ENCODE data around the gene MPZL1. TPM values are rescaled to one million over a fixed set of nuclear protein-coding genes. Genes with fewer than 3 reads are reported as not detected.

MPZL1 gene
- total and polyA plus RNA-seq, 2 of the 8 experiments (the other 6 are each of a cell fraction or from before 2014, with no cell fraction given) = 37.8 to 120 TPM

DNA sequence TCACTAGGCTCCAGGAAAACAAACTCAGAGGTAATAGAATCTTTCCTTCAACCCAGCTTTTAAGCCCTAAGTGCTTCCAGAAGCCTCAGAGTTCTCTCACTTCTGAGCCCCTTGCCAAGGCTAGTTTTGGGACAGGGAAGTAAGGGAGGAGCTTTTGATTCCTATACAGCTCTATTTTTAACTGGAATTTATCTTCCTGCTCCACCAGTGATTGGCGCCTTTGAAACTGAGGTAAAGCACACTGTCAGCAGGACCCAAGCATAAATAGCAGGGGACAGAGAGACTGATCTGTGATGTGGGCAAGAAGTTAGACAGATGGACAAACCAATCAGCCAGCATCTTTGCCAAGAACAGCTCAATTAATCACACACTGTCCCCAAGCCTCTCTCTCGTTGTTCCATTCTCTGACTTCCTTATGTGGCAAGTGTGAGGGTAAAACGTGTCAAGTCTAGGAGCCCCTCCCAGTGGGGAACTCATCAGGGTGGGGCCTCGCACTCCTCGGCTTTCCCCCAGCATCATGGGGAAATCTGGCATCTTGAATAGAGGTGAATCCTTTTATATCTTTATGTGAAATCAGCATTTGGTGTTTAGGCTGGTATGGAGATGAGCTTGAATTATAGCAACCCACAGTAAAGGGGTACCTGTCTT, 40.2 kb upstream of the MPZL1 start (continued):
- TF ChIP-seq, protein P1, sequence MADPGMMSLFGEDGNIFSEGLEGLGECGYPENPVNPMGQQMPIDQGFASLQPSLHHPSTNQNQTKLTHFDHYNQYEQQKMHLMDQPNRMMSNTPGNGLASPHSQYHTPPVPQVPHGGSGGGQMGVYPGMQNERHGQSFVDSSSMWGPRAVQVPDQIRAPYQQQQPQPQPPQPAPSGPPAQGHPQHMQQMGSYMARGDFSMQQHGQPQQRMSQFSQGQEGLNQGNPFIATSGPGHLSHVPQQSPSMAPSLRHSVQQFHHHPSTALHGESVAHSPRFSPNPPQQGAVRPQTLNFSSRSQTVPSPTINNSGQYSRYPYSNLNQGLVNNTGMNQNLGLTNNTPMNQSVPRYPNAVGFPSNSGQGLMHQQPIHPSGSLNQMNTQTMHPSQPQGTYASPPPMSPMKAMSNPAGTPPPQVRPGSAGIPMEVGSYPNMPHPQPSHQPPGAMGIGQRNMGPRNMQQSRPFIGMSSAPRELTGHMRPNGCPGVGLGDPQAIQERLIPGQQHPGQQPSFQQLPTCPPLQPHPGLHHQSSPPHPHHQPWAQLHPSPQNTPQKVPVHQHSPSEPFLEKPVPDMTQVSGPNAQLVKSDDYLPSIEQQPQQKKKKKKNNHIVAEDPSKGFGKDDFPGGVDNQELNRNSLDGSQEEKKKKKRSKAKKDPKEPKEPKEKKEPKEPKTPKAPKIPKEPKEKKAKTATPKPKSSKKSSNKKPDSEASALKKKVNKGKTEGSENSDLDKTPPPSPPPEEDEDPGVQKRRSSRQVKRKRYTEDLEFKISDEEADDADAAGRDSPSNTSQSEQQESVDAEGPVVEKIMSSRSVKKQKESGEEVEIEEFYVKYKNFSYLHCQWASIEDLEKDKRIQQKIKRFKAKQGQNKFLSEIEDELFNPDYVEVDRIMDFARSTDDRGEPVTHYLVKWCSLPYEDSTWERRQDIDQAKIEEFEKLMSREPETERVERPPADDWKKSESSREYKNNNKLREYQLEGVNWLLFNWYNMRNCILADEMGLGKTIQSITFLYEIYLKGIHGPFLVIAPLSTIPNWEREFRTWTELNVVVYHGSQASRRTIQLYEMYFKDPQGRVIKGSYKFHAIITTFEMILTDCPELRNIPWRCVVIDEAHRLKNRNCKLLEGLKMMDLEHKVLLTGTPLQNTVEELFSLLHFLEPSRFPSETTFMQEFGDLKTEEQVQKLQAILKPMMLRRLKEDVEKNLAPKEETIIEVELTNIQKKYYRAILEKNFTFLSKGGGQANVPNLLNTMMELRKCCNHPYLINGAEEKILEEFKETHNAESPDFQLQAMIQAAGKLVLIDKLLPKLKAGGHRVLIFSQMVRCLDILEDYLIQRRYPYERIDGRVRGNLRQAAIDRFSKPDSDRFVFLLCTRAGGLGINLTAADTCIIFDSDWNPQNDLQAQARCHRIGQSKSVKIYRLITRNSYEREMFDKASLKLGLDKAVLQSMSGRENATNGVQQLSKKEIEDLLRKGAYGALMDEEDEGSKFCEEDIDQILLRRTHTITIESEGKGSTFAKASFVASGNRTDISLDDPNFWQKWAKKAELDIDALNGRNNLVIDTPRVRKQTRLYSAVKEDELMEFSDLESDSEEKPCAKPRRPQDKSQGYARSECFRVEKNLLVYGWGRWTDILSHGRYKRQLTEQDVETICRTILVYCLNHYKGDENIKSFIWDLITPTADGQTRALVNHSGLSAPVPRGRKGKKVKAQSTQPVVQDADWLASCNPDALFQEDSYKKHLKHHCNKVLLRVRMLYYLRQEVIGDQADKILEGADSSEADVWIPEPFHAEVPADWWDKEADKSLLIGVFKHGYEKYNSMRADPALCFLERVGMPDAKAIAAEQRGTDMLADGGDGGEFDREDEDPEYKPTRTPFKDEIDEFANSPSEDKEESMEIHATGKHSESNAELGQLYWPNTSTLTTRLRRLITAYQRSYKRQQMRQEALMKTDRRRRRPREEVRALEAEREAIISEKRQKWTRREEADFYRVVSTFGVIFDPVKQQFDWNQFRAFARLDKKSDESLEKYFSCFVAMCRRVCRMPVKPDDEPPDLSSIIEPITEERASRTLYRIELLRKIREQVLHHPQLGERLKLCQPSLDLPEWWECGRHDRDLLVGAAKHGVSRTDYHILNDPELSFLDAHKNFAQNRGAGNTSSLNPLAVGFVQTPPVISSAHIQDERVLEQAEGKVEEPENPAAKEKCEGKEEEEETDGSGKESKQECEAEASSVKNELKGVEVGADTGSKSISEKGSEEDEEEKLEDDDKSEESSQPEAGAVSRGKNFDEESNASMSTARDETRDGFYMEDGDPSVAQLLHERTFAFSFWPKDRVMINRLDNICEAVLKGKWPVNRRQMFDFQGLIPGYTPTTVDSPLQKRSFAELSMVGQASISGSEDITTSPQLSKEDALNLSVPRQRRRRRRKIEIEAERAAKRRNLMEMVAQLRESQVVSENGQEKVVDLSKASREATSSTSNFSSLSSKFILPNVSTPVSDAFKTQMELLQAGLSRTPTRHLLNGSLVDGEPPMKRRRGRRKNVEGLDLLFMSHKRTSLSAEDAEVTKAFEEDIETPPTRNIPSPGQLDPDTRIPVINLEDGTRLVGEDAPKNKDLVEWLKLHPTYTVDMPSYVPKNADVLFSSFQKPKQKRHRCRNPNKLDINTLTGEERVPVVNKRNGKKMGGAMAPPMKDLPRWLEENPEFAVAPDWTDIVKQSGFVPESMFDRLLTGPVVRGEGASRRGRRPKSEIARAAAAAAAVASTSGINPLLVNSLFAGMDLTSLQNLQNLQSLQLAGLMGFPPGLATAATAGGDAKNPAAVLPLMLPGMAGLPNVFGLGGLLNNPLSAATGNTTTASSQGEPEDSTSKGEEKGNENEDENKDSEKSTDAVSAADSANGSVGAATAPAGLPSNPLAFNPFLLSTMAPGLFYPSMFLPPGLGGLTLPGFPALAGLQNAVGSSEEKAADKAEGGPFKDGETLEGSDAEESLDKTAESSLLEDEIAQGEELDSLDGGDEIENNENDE (IDR thresholded peaks at IDR 0.05; ENCODE audit: insufficient replicate concordance, low read length) = no peak
- no peak for TF ChIP-seq PHF8 (conservative IDR thresholded peaks at IDR 0.05; ENCODE audit: low read depth, low read length)
